Thyroid gland (tissue), 4 donors: Measurements from ENCODE around the gene CCDC88A.

Experiments
- POLR2A ChIP-seq, 2 donors: fragments of 450-650 bp; IDR thresholded peaks; one replicate each; pipeline ENCODE4 v1.6.1; 2017; ENCODE audit warnings: antibody characterized with exemption in 2 of 2, mild to moderate bottlenecking in 2 of 2, moderate library complexity in 1 of 2
- TF ChIP-seq, protein P1 (sequence below), 6 experiments: fragments of 200-600 bp in 3 of 6; fragments of 450-650 bp in 3 of 6; sonication (generic) in 3 of 6; IDR thresholded peaks; one replicate each; pipeline ENCODE4 v1.5.1; 2016 to 2019; ENCODE audit warnings: antibody characterized with exemption in 6 of 6, mild to moderate bottlenecking in 2 of 6, inconsistent platforms in 1 of 6, moderate library complexity in 1 of 6

DNA sequence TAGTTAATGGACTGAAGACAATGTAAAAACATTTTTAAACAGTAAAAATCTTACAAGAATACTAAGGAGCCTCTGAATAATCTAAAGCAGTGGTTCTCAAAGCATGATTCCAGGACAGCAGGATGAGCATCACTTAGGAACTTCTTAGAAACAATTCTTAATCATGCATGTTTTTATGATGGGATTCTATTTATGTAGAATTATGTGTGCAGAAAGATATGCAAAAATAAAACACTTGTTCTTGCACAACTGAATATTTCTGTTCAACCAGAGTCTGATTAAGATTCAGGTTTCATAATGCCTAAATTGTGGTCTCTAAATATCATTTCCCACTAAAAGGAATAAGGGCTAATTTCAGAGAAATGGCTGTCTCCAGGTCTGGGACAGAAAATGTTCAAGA, 81.4 kb downstream of the CCDC88A start:
- TF ChIP-seq, protein P1, sequence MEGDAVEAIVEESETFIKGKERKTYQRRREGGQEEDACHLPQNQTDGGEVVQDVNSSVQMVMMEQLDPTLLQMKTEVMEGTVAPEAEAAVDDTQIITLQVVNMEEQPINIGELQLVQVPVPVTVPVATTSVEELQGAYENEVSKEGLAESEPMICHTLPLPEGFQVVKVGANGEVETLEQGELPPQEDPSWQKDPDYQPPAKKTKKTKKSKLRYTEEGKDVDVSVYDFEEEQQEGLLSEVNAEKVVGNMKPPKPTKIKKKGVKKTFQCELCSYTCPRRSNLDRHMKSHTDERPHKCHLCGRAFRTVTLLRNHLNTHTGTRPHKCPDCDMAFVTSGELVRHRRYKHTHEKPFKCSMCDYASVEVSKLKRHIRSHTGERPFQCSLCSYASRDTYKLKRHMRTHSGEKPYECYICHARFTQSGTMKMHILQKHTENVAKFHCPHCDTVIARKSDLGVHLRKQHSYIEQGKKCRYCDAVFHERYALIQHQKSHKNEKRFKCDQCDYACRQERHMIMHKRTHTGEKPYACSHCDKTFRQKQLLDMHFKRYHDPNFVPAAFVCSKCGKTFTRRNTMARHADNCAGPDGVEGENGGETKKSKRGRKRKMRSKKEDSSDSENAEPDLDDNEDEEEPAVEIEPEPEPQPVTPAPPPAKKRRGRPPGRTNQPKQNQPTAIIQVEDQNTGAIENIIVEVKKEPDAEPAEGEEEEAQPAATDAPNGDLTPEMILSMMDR (IDR thresholded peaks at IDR 0.05) = no peak
- no peak for TF ChIP-seq POLR2A (IDR thresholded peaks at IDR 0.05)
